Kidney epithelial cell (primary cell): ENCODE results near the gene GNAT2. TPM values are rescaled to one million over a fixed set of nuclear protein-coding genes. Genes with fewer than 3 reads are reported as not detected.

Experiments used
- DNase-seq: peaks from one replicate; pipeline ENCODE4 v3.0.0-alpha.2; 2010; ENCODE audit warnings: low read depth
- H3K27me3 ChIP-seq: 2 replicates; pipeline ENCODE4 v1.6.0; 2011; ENCODE audit warnings: low read length; ENCODE audit not compliant: control insufficient read depth, insufficient read depth
- H3K36me3 ChIP-seq: 2 replicates; pipeline ENCODE4 v1.5.1; 2011; ENCODE audit warnings: low read length; ENCODE audit not compliant: control insufficient read depth, insufficient read depth
- H3K4me3 ChIP-seq: 2 replicates; pipeline ENCODE4 v1.5.1; 2011; ENCODE audit warnings: low read depth, mild to moderate bottlenecking, control low read depth, low read length
- total RNA-seq: library from RNA; depleted of rRNA; stranded (reverse); fragments of >200 nt; gene quantifications from 2 replicates; pipeline ENCODE4 v1.2.3, GENCODE V29; 2015
- TF ChIP-seq, protein P1 (sequence below): IDR thresholded peaks from 2 replicates; pipeline ENCODE4 v1.5.1; 2011; ENCODE audit warnings: mild to moderate bottlenecking, moderate library complexity, low read length, control low read depth, inconsistent platforms; ENCODE audit not compliant: insufficient read depth, poor library complexity, severe bottlenecking

GNAT2 gene
- total RNA-seq, 1 donor from 2014 or later = not detected

DNA sequence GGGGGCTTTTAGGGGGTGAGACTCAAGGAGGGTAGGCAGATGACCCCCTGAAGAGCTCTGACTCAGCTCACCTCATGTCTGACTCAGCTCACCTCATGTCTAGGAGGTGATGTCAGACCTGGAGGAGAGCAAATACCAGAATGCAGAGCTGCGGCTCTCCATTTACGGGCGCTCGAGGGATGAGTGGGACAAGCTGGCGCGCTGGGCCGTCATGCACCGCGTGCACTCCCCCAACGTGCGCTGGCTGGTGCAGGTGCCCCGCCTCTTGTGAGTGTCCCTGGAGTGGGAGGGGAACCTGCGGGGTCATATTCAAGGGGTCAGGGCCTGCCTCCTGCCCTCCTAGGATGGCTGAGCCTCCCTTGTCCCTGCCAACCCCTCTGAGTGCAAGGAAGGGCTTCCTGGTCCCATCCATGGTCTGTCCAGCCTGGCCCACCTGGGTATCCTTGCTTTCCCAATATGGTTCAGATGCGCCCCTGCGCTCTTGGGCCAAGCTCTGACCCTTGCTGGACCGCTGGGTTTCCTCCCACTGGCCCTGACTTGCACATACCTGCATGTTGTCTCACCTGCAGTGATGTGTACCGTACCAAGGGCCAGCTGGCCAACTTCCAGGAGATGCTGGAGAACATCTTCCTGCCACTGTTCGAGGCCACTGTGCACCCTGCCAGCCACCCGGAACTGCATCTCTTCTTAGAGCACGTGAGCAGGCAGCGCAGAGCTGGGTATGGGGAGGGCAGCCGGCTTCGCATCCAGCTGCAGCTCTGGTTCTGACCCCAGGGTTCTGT, 9.3 kb upstream of the GNAT2 start:
- DNase-seq = peak; percentile 89
- H3K27me3 ChIP-seq = no peaks in the 10 kb centered on the region
- TF ChIP-seq, protein P1, sequence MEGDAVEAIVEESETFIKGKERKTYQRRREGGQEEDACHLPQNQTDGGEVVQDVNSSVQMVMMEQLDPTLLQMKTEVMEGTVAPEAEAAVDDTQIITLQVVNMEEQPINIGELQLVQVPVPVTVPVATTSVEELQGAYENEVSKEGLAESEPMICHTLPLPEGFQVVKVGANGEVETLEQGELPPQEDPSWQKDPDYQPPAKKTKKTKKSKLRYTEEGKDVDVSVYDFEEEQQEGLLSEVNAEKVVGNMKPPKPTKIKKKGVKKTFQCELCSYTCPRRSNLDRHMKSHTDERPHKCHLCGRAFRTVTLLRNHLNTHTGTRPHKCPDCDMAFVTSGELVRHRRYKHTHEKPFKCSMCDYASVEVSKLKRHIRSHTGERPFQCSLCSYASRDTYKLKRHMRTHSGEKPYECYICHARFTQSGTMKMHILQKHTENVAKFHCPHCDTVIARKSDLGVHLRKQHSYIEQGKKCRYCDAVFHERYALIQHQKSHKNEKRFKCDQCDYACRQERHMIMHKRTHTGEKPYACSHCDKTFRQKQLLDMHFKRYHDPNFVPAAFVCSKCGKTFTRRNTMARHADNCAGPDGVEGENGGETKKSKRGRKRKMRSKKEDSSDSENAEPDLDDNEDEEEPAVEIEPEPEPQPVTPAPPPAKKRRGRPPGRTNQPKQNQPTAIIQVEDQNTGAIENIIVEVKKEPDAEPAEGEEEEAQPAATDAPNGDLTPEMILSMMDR = no peak
- no peak overlapping the region for H3K4me3 ChIP-seq
- H3K36me3 ChIP-seq = peaks cover 15% of the 10 kb centered on the region

DNA sequence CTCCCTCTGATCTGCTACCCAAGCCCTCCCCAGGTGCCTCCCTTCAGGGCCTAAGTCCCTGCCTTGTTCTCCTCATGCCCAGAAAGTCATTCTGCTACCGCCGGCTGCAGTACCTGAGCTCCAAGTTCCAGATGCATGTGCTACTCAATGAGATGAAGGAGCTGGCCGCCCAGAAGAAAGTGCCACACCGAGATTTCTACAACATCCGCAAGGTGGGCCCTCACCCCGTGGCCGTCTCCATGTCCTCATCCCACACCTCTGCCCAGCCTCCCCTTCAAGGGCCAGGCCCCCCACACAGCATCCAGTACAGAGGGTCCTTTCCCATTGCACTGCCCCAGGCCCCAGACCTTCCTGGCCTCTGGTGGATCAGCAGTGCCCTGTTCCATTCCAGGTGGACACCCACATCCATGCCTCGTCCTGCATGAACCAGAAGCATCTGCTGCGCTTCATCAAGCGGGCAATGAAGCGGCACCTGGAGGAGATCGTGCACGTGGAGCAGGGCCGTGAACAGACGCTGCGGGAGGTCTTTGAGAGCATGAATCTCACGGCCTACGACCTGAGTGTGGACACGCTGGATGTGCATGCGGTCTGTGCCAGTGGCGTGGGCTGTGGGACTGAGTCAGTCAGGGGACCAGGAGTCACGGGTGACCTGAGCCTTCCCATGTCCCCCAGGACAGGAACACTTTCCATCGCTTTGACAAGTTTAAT, 8.4 kb upstream of the GNAT2 start:
- TF ChIP-seq, protein P1 = no peak

DNA sequence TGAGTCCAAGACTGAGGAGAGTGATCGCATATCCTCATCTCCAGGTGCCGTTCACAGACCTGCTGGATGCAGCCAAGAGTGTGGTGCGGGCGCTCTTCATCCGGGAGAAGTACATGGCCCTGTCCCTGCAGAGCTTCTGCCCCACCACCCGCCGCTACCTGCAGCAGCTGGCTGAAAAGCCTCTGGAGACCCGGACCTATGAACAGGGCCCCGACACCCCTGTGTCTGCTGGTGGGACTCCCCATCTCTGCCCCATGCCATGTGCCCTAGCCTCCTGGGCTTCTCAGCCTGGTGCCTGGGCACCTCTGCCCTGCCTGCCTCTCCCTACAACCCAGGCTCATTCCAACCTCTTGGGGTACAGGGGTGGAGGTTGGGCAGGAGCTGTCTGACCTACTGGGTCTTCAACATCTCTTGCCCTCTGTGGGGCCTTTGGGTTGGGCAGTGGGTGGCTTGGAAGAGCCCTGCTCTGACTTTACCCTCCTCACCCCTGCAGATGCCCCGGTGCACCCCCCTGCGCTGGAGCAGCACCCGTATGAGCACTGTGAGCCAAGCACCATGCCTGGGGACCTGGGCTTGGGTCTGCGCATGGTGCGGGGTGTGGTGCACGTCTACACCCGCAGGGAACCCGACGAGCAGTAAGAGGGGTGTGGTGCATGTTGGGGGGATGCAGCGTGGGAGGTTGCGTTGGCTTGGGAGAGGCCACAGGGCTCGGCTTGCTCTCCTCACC, 7.4 kb upstream of the GNAT2 start:
- no peak for DNase-seq
- no peaks in the 10 kb centered on the region for H3K27me3 ChIP-seq
- peaks cover 15% of the 10 kb centered on the region for H3K36me3 ChIP-seq
- TF ChIP-seq, protein P1 = no peak
- H3K4me3 ChIP-seq = no peak overlapping the region

More for the DNA sequence above, 8.4 kb upstream of the GNAT2 start:
- no peak overlapping the region for H3K4me3 ChIP-seq
- peak; percentile 72 for DNase-seq
- peaks cover 15% of the 10 kb centered on the region for H3K36me3 ChIP-seq
- H3K27me3 ChIP-seq = no peaks in the 10 kb centered on the region

DNA sequence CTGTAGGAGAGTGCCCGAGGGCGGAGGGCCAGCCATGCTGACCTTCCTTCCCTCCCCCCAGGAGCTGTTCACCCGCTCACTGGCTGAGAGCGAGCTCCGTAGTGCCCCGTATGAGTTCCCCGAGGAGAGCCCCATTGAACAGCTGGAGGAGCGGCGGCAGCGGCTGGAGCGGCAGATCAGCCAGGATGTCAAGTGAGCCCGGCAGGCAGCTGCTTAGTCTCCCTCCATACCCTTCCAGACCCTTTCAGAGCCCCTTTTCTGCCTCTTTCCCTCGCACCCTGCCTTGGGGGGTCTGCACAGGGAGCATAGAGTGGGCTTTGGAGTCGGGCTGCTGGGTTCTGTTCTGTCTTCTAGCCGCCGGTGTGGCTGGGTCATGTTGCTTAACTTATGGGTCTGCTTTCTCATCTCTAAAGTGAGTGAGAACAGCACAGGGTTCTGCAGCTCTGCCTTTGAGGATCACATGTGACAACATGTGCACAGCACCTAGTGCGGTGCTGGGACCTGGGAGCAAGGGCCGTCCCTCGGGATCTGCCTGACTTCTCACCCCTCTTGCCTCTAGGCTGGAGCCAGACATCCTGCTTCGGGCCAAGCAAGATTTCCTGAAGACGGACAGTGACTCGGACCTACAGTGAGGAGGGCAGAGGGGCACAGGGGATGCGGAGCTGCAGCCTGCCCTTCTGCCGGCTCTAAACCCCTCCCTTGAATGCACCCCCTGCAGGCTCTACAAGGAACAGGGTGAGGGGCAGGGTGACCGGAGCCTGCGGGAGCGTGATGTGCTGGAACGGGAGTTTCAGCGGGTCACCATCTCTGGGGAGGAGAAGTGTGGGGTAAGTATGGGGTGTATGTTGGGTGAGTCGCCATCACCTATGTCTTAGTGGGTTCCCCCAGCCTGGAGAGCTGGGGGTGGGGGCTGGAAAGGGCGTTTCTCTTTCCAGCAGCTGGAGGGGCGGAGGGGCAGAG, 6.5 kb upstream of the GNAT2 start:
- Histone ChIP-seq H3K36me3 (peaks cover 15% of the 10 kb centered on the region), H3K4me3 (no peak overlapping the region), H3K27me3 (no peaks in the 10 kb centered on the region)
- TF ChIP-seq, protein P1 = no peak
- DNase-seq = no peak

DNA sequence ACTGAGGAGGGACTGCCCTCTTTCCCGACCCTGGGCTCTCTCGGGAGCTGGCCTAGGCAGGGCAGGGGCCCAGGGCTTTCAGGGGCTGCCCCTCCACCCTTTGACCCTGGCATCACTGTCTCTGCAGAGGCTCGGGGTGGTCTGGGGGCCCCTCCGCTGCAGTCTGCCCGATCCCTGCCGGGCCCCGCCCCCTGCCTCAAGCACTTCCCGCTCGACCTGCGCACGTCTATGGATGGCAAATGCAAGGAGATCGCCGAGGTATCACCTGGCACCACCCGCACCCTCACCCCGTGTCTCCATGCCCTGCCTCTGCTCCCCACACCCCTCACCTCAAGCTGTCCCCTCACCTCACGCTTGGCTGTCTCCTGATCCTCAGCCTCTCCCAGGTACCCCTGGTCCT, 5.8 kb upstream of the GNAT2 start:
- no peaks in the 10 kb centered on the region for H3K27me3 ChIP-seq
- no peak for DNase-seq
- TF ChIP-seq, protein P1 = no peak
- no peak overlapping the region for H3K4me3 ChIP-seq
- H3K36me3 ChIP-seq = peaks cover 13% of the 10 kb centered on the region
